ENCODE measurements around the gene MACROD2.
"Not testable (repeated sequence)": the region's sequence is repeated elsewhere in the genome, so short reads cannot be mapped to it uniquely, and the experiment has no call there.

MACROD2 gene

GRCh38 chr20:14981486-14981885 lies 986.2 kb downstream of the MACROD2 start:
- DNase-seq, result not testable (repeated sequence)

GRCh38 chr20:14982324-14982723 lies 987.0 kb downstream of the MACROD2 start:
- DNase-seq, result not testable (repeated sequence)

- DNase-seq, result no peak
Measured at GRCh38 chr20:14984305-14984704, 989.0 kb downstream of the MACROD2 start.

- no peak for DNase-seq
Measured at GRCh38 chr20:14984768-14985622, 989.7 kb downstream of the MACROD2 start.

GRCh38 chr20:14986026-14986655 lies 990.8 kb downstream of the MACROD2 start:
- DNase-seq, result no peak

- DNase-seq, result no peak
Measured at GRCh38 chr20:14986656-14987055, 991.3 kb downstream of the MACROD2 start.

GRCh38 chr20:14989535-14990290 lies 994.4 kb downstream of the MACROD2 start:
- DNase-seq, result no peak

- no peak for DNase-seq
Measured at GRCh38 chr20:14991023-14991422, 995.7 kb downstream of the MACROD2 start.

- DNase-seq, result no peak
Measured at GRCh38 chr20:14992153-14992552, 996.8 kb downstream of the MACROD2 start.

GRCh38 chr20:14992961-14993360 lies 997.6 kb downstream of the MACROD2 start:
- no peak for DNase-seq

GRCh38 chr20:14996883-14997672 lies 1001.8 kb downstream of the MACROD2 start:
- no peak for DNase-seq

GRCh38 chr20:14997791-14998190 lies 1002.5 kb downstream of the MACROD2 start:
- no peak for DNase-seq

GRCh38 chr20:15005300-15005986 lies 1010.1 kb downstream of the MACROD2 start:
- no peak for DNase-seq

GRCh38 chr20:15011631-15012030 lies 1016.3 kb downstream of the MACROD2 start:
- DNase-seq, result no peak

GRCh38 chr20:15012566-15012965 lies 1017.2 kb downstream of the MACROD2 start:
- no peak for DNase-seq

- DNase-seq, result not testable (repeated sequence)
Measured at GRCh38 chr20:15016875-15017274, 1021.6 kb downstream of the MACROD2 start.

GRCh38 chr20:15018966-15019365 lies 1023.6 kb downstream of the MACROD2 start:
- no peak for DNase-seq

- DNase-seq, result no peak
Measured at GRCh38 chr20:15020845-15021244, 1025.5 kb downstream of the MACROD2 start.

GRCh38 chr20:15022921-15023320 lies 1027.6 kb downstream of the MACROD2 start:
- no peak for DNase-seq

GRCh38 chr20:15026759-15027158 lies 1031.4 kb downstream of the MACROD2 start:
- DNase-seq, result no peak

GRCh38 chr20:15030826-15031225 lies 1035.5 kb downstream of the MACROD2 start:
- no peak for DNase-seq

Data from stimulated activated CD4-positive, alpha-beta T cell treated with anti-CD3 and anti-CD28 coated beads, Interleukin-12 subunit alpha, Interleukin-12 subunit beta, amount 100 ng/mL, for 4 hours (primary cell).